Body of pancreas (tissue), 4 donors: ENCODE data around the gene DIP2B.

Source experiments
- POLR2A ChIP-seq, 3 donors: fragments of 450-650 bp; IDR thresholded peaks; one replicate each; pipeline ENCODE4 v1.6.1; 2016; ENCODE audit warnings: antibody characterized with exemption in 3 of 3, mild to moderate bottlenecking in 2 of 3
- TF ChIP-seq, protein P1 (sequence below), 7 experiments: fragments of 450-650 bp in 4 of 7; fragments of 200-600 bp in 3 of 7; sonication (generic) in 3 of 7; IDR thresholded peaks; one replicate each; pipeline ENCODE4 v1.5.1; 2016 to 2019; ENCODE audit warnings: antibody characterized with exemption in 7 of 7

DNA sequence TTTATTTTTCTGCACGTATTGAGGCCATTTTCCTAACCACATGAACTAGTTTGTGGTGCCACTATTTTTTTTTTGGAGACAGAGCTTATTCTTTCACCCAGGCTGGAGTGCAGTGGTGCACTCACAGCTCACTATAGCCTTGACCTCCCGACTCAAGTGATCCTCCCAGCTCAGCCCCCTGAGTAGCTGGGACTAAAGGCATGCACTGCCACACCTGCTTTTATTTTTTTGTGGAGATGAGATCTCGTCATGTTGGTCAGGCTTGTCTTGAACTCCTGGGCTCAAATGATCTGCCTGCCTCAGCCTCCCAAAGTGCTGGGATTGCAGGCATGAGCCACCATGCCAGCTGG is 60.1 kb downstream of the DIP2B start:
- TF ChIP-seq, protein P1, sequence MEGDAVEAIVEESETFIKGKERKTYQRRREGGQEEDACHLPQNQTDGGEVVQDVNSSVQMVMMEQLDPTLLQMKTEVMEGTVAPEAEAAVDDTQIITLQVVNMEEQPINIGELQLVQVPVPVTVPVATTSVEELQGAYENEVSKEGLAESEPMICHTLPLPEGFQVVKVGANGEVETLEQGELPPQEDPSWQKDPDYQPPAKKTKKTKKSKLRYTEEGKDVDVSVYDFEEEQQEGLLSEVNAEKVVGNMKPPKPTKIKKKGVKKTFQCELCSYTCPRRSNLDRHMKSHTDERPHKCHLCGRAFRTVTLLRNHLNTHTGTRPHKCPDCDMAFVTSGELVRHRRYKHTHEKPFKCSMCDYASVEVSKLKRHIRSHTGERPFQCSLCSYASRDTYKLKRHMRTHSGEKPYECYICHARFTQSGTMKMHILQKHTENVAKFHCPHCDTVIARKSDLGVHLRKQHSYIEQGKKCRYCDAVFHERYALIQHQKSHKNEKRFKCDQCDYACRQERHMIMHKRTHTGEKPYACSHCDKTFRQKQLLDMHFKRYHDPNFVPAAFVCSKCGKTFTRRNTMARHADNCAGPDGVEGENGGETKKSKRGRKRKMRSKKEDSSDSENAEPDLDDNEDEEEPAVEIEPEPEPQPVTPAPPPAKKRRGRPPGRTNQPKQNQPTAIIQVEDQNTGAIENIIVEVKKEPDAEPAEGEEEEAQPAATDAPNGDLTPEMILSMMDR (IDR thresholded peaks at IDR 0.05) = no peak
- TF ChIP-seq POLR2A (IDR thresholded peaks at IDR 0.05) = no peak
